ENCODE data around the gene RHOBTB3.
"Not testable (repeated sequence)": the region's sequence is repeated elsewhere in the genome, so short reads cannot be mapped to it uniquely, and the experiment has no call there.

The RHOBTB3 gene

GRCh38 chr5:95822542-95823181, 91.5 kb downstream of the RHOBTB3 start, which contains the start of gene GLRX:
GLRX (minus strand) TSS chr5:95822726; CDS start chr5:95822662, 64 bp downstream.
- DNase-seq, result peak; percentile 56 to 68

GRCh38 chr5:95823218-95823737, 92.1 kb downstream of the RHOBTB3 start:
- no peak for DNase-seq

- DNase-seq, result peak; percentile 56 to 69
Observed at GRCh38 chr5:95823738-95824609, 92.8 kb downstream of the RHOBTB3 start.

GRCh38 chr5:95824747-95825146, 93.6 kb downstream of the RHOBTB3 start:
- no peak for DNase-seq

GRCh38 chr5:95825495-95825894, 94.4 kb downstream of the RHOBTB3 start:
- no peak for DNase-seq

- DNase-seq, result no peak
Observed at GRCh38 chr5:95826949-95827891, 96.1 kb downstream of the RHOBTB3 start.

- no peak for DNase-seq
Observed at GRCh38 chr5:95827892-95828246, 96.7 kb downstream of the RHOBTB3 start.

- DNase-seq, result no peak
Observed at GRCh38 chr5:95830226-95830625, 99.1 kb downstream of the RHOBTB3 start.

- no peak for DNase-seq
Observed at GRCh38 chr5:95832664-95833063, 101.5 kb downstream of the RHOBTB3 start.

- DNase-seq, result no peak
Observed at GRCh38 chr5:95835682-95836385, 104.7 kb downstream of the RHOBTB3 start.

- no peak for DNase-seq
Observed at GRCh38 chr5:95836544-95836943, 105.4 kb downstream of the RHOBTB3 start.

- not testable (repeated sequence) for DNase-seq
Observed at GRCh38 chr5:95836971-95837370, 105.8 kb downstream of the RHOBTB3 start.

- DNase-seq, result no peak
Observed at GRCh38 chr5:95837492-95837891, 106.4 kb downstream of the RHOBTB3 start.

GRCh38 chr5:95838001-95838520, 106.9 kb downstream of the RHOBTB3 start:
- no peak for DNase-seq

GRCh38 chr5:95838556-95838955, 107.4 kb downstream of the RHOBTB3 start:
- DNase-seq, result no peak

GRCh38 chr5:95839658-95840057, 108.5 kb downstream of the RHOBTB3 start:
- DNase-seq, result no peak

- no peak for DNase-seq
Observed at GRCh38 chr5:95840956-95841705, 110.0 kb downstream of the RHOBTB3 start.

GRCh38 chr5:95841914-95842812, 111.0 kb downstream of the RHOBTB3 start:
- DNase-seq, result no peak

- peak; percentile 65 to 74 for DNase-seq
Observed at GRCh38 chr5:95842854-95843544, 111.9 kb downstream of the RHOBTB3 start.

Data from activated CD4-positive, alpha-beta T cell treated with anti-CD3 and anti-CD28 coated beads, Interleukin-2, amount 50 U/mL, for 48 hours (primary cell).